ENCODE data around the gene COL27A1. TPM values are rescaled to one million over a fixed set of nuclear protein-coding genes. Genes with fewer than 3 reads are reported as not detected.

COL27A1 gene
- total RNA-seq, 5 donors from 2014 or later (not counting 1 experiment from before 2014, with no cell fraction given): 0.53 to 1.7 (median 0.95) TPM

DNA sequence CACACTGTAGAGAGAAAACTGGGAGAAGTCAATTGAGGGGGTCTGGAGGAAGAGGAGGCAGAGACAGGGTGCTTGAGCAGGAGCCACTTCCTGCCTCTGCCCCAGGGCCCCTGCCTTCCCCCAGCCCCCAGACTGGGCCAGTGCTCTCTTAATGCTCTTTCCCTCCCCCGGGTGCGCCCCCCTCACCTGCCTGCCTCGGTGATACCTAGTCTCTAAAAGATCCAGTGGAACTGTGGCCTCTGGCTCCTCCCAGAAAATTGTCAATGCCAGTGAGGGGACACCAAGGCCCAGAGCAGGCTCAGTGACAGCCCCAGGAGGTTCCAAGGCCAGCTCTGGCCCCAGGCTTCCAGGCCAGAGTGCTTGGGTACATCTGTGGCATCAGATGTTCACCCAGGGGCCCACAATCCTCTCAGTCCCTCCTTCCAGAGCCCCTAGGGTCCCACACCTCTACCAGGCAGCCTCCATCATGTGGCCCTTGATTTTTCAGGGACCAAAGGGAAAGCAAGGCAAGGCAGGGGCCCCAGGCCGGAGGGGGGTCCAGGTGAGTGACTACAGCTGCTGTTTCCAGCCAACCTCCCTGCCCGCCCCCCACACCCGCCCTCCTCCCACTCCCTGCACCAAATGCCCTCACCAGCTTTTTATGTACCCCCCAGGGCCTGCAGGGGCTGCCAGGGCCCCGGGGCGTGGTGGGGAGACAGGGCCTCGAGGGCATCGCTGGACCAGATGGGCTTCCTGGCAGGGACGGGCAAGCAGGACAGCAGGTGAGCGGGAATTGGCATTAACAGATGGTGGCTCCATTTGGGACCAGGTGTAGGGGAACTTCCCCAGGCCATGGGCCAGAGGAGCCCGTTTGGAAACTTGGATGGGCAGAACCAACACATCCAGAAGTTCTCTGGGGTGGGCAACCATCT is 134.5 kb downstream of the COL27A1 start:
- Histone ChIP-seq H3K4me1 (ENCODE audit: control insufficient read depth in 1 of 2, extremely low read depth in 1 of 2, insufficient read depth in 2 of 2, low read length in 2 of 2) (no peaks in the 10 kb centered on the region), H3K27me3 (replicated peaks in 1 of 2; ENCODE audit: control insufficient read depth in 2 of 2, extremely low read depth in 1 of 2, insufficient read depth in 2 of 2, low read length in 1 of 2) (peaks cover 0 to 24% of the 10 kb centered on the region in 2 experiments), H3K27ac (ENCODE audit: low read length) (no peak overlapping the region), H3K9me3 (no peaks in the 10 kb centered on the region), H3K36me3 (ENCODE audit: control insufficient read depth in 2 of 2, extremely low read depth in 1 of 2, insufficient read depth in 1 of 2, low read length in 1 of 2) (no peaks in the 10 kb centered on the region), H3K4me3 (ENCODE audit: control insufficient read depth in 1 of 2, extremely low read depth in 1 of 2, low read length in 1 of 2) (no peak overlapping the region)
- H3K27me3 Mint-ChIP-seq: peaks cover 4 to 8% of the 10 kb centered on the region in 2 donors
- no peaks in the 10 kb centered on the region for H3K36me3 Mint-ChIP-seq
- ChIA-PET CTCF (interaction anchor here in 1 of 2 donors (1.1 kb wide), 1 partner anchor 182 kb away, joined by 3 read pairs; no protein-coding TSS in a partner anchor), POLR2A (no interaction called here)
- no peak overlapping the region for H3K27ac Mint-ChIP-seq
- 81% methylated on average over 12 of the region's 13 CpGs for WGBS (ENCODE audit: insufficient coverage)
- ATAC-seq (replicated peaks in 1 of 4) (no peak), DNase-seq (peak in 2 of 35 experiments; percentile 1 to 10)
- peaks cover 0 to 5% (median 4%) of the 10 kb centered on the region in 3 donors for H3K9me3 Mint-ChIP-seq
- peaks cover 4 to 6% (median 4%) of the 10 kb centered on the region in 3 donors for H3K4me1 Mint-ChIP-seq
- no peak overlapping the region for H3K4me3 Mint-ChIP-seq

DNA sequence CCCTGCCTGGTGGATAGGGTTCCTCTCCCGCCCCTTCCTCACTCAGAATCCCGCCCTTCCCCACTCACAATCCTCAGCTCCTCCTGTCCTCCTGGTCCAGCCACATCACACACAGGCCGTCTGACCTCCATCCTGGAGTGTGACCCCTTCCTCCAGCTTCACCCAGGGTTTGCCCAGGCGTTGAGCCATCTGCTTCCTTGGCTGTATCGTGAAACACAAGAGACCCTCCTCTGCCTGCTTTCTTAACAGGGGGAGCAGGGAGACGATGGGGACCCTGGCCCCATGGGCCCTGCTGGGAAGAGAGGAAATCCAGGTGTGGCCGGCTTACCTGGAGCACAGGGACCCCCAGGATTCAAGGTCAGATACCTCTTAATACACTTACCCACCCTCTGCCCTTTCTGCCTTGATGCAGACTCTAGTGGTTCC is 135.2 kb downstream of the COL27A1 start:
- Mint-ChIP-seq H3K4me3 (no peak overlapping the region), H3K4me1 (peaks cover 4 to 6% (median 4%) of the 10 kb centered on the region in 3 donors), H3K9me3 (peaks cover 0 to 12% (median 10%) of the 10 kb centered on the region in 3 donors), H3K36me3 (peaks cover 5% of the 10 kb centered on the region), H3K27ac (no peak overlapping the region), H3K27me3 (peaks cover 4 to 8% of the 10 kb centered on the region in 2 donors)
- peak in 2 of 35 experiments; percentile 1 to 9 for DNase-seq
- Histone ChIP-seq H3K4me3 (ENCODE audit: control insufficient read depth in 1 of 2, extremely low read depth in 1 of 2, low read length in 1 of 2) (no peak overlapping the region), H3K36me3 (ENCODE audit: control insufficient read depth in 2 of 2, extremely low read depth in 1 of 2, insufficient read depth in 1 of 2, low read length in 1 of 2) (no peaks in the 10 kb centered on the region), H3K9me3 (peaks cover 2% of the 10 kb centered on the region), H3K27me3 (replicated peaks in 1 of 2; ENCODE audit: control insufficient read depth in 2 of 2, extremely low read depth in 1 of 2, insufficient read depth in 2 of 2, low read length in 1 of 2) (peaks cover 0 to 24% of the 10 kb centered on the region in 2 experiments), H3K4me1 (ENCODE audit: control insufficient read depth in 1 of 2, extremely low read depth in 1 of 2, insufficient read depth in 2 of 2, low read length in 2 of 2) (no peaks in the 10 kb centered on the region), H3K27ac (ENCODE audit: low read length) (no peak overlapping the region)
- ATAC-seq (replicated peaks in 1 of 4): no peak
- ChIA-PET CTCF (interaction anchor here (0.6 to 2.0 kb wide), 9 partner anchors 135 to 208 kb away, joined by 3 to 8 read pairs (median 3); no protein-coding TSS in a partner anchor), POLR2A (no interaction called here)
- 63% methylated on average over 5 of the region's 7 CpGs for WGBS (ENCODE audit: insufficient coverage)

- Histone ChIP-seq H3K36me3 (ENCODE audit: control insufficient read depth in 2 of 2, extremely low read depth in 1 of 2, insufficient read depth in 1 of 2, low read length in 1 of 2) (no peaks in the 10 kb centered on the region), H3K4me3 (ENCODE audit: control insufficient read depth in 1 of 2, extremely low read depth in 1 of 2, low read length in 1 of 2) (no peak overlapping the region), H3K9me3 (peaks cover 2% of the 10 kb centered on the region), H3K27me3 (replicated peaks in 1 of 2; ENCODE audit: control insufficient read depth in 2 of 2, extremely low read depth in 1 of 2, insufficient read depth in 2 of 2, low read length in 1 of 2) (peaks cover 0 to 24% of the 10 kb centered on the region in 2 experiments), H3K27ac (ENCODE audit: low read length) (no peak overlapping the region), H3K4me1 (ENCODE audit: control insufficient read depth in 1 of 2, extremely low read depth in 1 of 2, insufficient read depth in 2 of 2, low read length in 2 of 2) (no peaks in the 10 kb centered on the region)
- ChIA-PET CTCF (interaction anchor here (0.6 to 2.0 kb wide), 12 partner anchors 23 to 211 kb away, joined by 3 to 8 read pairs (median 3); no protein-coding TSS in a partner anchor), POLR2A (no interaction called here)
- DNase-seq: peak in 34 of 35 experiments; percentile 28 to 77 (median 60)
- peaks cover 0 to 15% (median 13%) of the 10 kb centered on the region in 3 donors for H3K9me3 Mint-ChIP-seq
- peaks cover 4 to 8% of the 10 kb centered on the region in 2 donors for H3K27me3 Mint-ChIP-seq
- H3K36me3 Mint-ChIP-seq: peaks cover 8% of the 10 kb centered on the region
- H3K27ac Mint-ChIP-seq: no peak overlapping the region
- H3K4me1 Mint-ChIP-seq: peaks cover 4 to 6% (median 4%) of the 10 kb centered on the region in 3 donors
- peak in 2 of 4 experiments; percentile 35 to 43 for ATAC-seq (replicated peaks in 1 of 4)
- H3K4me3 Mint-ChIP-seq: no peak overlapping the region
- WGBS (ENCODE audit: insufficient coverage): 2% methylated on average over 10 of the region's 12 CpGs
Observed at GRCh38 chr9:114291064-114291474, 135.7 kb downstream of the COL27A1 start.

DNA sequence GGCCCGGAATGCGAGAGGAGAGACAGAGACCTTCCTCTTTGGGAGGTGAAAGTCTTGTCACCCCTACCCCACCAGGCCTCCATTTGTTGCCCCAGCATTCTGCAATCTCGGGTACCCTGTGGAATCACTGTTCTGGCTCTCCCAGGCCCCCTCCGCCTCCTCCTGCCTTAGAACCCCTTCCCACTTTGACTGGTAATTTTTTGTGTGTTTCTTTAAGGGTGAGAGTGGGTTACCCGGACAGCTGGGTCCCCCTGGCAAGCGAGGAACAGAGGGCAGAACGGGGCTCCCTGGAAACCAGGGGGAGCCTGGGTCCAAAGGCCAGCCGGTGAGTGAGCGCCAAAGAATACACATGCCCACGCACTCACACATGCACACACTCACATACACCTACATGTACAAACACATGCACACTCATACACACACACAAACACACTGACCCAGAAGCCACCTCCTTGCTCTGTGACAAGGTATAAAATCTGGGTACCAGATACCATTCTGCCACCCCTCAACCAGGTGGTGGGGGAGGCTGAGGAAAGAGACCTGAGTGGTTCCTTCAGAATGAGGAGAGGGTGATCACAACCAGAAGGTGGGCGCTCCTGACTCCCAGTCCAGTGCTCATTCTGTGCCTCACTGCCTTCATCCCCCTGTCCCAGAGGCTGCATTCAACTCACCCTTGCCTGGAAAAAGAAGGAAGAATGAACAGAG is 136.7 kb downstream of the COL27A1 start:
- no peaks in the 10 kb centered on the region for H3K4me1 ChIP-seq (ENCODE audit: control insufficient read depth in 1 of 2, extremely low read depth in 1 of 2, insufficient read depth in 2 of 2, low read length in 2 of 2)
- H3K9me3 ChIP-seq: peaks cover 2% of the 10 kb centered on the region
- H3K4me3 Mint-ChIP-seq: no peak overlapping the region
- POLR2A ChIA-PET: no interaction called here
- H3K4me1 Mint-ChIP-seq: peaks cover 4 to 6% (median 4%) of the 10 kb centered on the region in 3 donors
- no peaks in the 10 kb centered on the region for H3K36me3 ChIP-seq (ENCODE audit: control insufficient read depth in 2 of 2, extremely low read depth in 1 of 2, insufficient read depth in 1 of 2, low read length in 1 of 2)
- ATAC-seq (replicated peaks in 1 of 4) (no peak), DNase-seq (peak in 1 of 35 experiments; percentile 10)
- H3K27me3 ChIP-seq (replicated peaks in 1 of 2; ENCODE audit: control insufficient read depth in 2 of 2, extremely low read depth in 1 of 2, insufficient read depth in 2 of 2, low read length in 1 of 2): peaks cover 0 to 24% of the 10 kb centered on the region in 2 experiments
- H3K27me3 Mint-ChIP-seq: peaks cover 4 to 8% of the 10 kb centered on the region in 2 donors
- peaks cover 0 to 17% (median 14%) of the 10 kb centered on the region in 3 donors for H3K9me3 Mint-ChIP-seq
- 87% methylated on average over 6 of the region's 11 CpGs for WGBS (ENCODE audit: insufficient coverage)
- H3K4me3 ChIP-seq (ENCODE audit: control insufficient read depth in 1 of 2, extremely low read depth in 1 of 2, low read length in 1 of 2): no peak overlapping the region
- CTCF ChIA-PET: interaction anchor here (0.8 to 2.0 kb wide), 2 partner anchors 183 to 209 kb away, joined by 3 to 8 read pairs; no protein-coding TSS in a partner anchor
- H3K27ac Mint-ChIP-seq: no peak overlapping the region
- no peak overlapping the region for H3K27ac ChIP-seq (ENCODE audit: low read length)
- peaks cover 8% of the 10 kb centered on the region for H3K36me3 Mint-ChIP-seq

DNA sequence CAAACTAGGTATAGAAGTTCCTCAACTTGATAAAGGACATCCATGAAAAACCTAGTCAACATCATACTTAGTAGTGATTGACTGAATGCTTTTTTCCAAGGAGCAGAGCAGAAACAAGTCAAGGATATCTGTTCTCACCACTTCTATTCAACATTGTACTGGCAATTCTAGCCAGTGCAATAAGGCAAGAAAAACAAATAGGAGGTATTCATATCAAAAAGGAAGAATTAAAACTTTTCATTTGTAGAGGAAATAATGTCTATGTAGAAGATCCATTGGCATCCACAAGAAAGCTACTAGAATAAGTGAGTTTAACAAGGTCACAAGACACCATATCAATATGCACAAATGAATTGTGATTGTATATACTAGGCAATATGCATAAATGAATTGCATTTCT is 139.3 kb downstream of the COL27A1 start:
- Mint-ChIP-seq H3K36me3 (peaks cover 8% of the 10 kb centered on the region), H3K27ac (no peak overlapping the region), H3K9me3 (peaks cover 0 to 17% (median 14%) of the 10 kb centered on the region in 3 donors), H3K27me3 (peaks cover 4 to 9% of the 10 kb centered on the region in 2 donors), H3K4me3 (no peak overlapping the region), H3K4me1 (peaks cover 4 to 6% (median 4%) of the 10 kb centered on the region in 3 donors)
- DNase-seq: no peak
- no peak overlapping the region for H3K4me3 ChIP-seq (ENCODE audit: control insufficient read depth in 1 of 2, extremely low read depth in 1 of 2, low read length in 1 of 2)
- H3K27me3 ChIP-seq (replicated peaks in 1 of 2; ENCODE audit: control insufficient read depth in 2 of 2, extremely low read depth in 1 of 2, insufficient read depth in 2 of 2, low read length in 1 of 2): peaks cover 0 to 24% of the 10 kb centered on the region in 2 experiments
- peaks cover 2% of the 10 kb centered on the region for H3K9me3 ChIP-seq
- no peak for ATAC-seq (replicated peaks in 1 of 4)
- H3K4me1 ChIP-seq (ENCODE audit: control insufficient read depth in 1 of 2, extremely low read depth in 1 of 2, insufficient read depth in 2 of 2, low read length in 2 of 2): no peaks in the 10 kb centered on the region
- H3K27ac ChIP-seq (ENCODE audit: low read length): no peak overlapping the region
- ChIA-PET POLR2A (no interaction called here), CTCF (no interaction called here)
- no peaks in the 10 kb centered on the region for H3K36me3 ChIP-seq (ENCODE audit: control insufficient read depth in 2 of 2, extremely low read depth in 1 of 2, insufficient read depth in 1 of 2, low read length in 1 of 2)

- H3K36me3 Mint-ChIP-seq: peaks cover 8% of the 10 kb centered on the region
- Histone ChIP-seq H3K27me3 (replicated peaks in 1 of 2; ENCODE audit: control insufficient read depth in 2 of 2, extremely low read depth in 1 of 2, insufficient read depth in 2 of 2, low read length in 1 of 2) (peaks cover 0 to 17% of the 10 kb centered on the region in 2 experiments), H3K4me3 (ENCODE audit: control insufficient read depth in 1 of 2, extremely low read depth in 1 of 2, low read length in 1 of 2) (no peak overlapping the region), H3K27ac (ENCODE audit: low read length) (no peak overlapping the region), H3K36me3 (ENCODE audit: control insufficient read depth in 2 of 2, extremely low read depth in 1 of 2, insufficient read depth in 1 of 2, low read length in 1 of 2) (no peaks in the 10 kb centered on the region), H3K9me3 (peaks cover 2% of the 10 kb centered on the region), H3K4me1 (ENCODE audit: control insufficient read depth in 1 of 2, extremely low read depth in 1 of 2, insufficient read depth in 2 of 2, low read length in 2 of 2) (no peaks in the 10 kb centered on the region)
- ChIA-PET CTCF (no interaction called here), POLR2A (interaction anchor here in 1 of 2 donors (0.6 kb wide), 1 partner anchor 281 kb away, joined by 3 read pairs; no protein-coding TSS in a partner anchor)
- no peak overlapping the region for H3K27ac Mint-ChIP-seq
- no peak for ATAC-seq (replicated peaks in 1 of 4)
- no CpG with 5 or more reads among the region's 1 CpG for WGBS (ENCODE audit: insufficient coverage)
- peaks cover 0 to 17% (median 14%) of the 10 kb centered on the region in 3 donors for H3K9me3 Mint-ChIP-seq
- no peak overlapping the region for H3K4me3 Mint-ChIP-seq
- H3K27me3 Mint-ChIP-seq: peaks cover 0 to 7% of the 10 kb centered on the region in 2 donors
- peaks cover 0 to under 1% (median 0%) of the 10 kb centered on the region in 3 donors for H3K4me1 Mint-ChIP-seq
- no peak for DNase-seq
Observed at GRCh38 chr9:114296338-114296737, 141.0 kb downstream of the COL27A1 start.

All from T-cell (primary cell).